ENCODE data around the gene MAD2L2. TPM values are rescaled to one million over a fixed set of nuclear protein-coding genes. Genes with fewer than 3 reads are reported as not detected.

Gene MAD2L2
- polyA plus RNA-seq, 12 donors, result 15.8 to 39.8 (median 25.1) TPM; not detected in 1

DNA sequence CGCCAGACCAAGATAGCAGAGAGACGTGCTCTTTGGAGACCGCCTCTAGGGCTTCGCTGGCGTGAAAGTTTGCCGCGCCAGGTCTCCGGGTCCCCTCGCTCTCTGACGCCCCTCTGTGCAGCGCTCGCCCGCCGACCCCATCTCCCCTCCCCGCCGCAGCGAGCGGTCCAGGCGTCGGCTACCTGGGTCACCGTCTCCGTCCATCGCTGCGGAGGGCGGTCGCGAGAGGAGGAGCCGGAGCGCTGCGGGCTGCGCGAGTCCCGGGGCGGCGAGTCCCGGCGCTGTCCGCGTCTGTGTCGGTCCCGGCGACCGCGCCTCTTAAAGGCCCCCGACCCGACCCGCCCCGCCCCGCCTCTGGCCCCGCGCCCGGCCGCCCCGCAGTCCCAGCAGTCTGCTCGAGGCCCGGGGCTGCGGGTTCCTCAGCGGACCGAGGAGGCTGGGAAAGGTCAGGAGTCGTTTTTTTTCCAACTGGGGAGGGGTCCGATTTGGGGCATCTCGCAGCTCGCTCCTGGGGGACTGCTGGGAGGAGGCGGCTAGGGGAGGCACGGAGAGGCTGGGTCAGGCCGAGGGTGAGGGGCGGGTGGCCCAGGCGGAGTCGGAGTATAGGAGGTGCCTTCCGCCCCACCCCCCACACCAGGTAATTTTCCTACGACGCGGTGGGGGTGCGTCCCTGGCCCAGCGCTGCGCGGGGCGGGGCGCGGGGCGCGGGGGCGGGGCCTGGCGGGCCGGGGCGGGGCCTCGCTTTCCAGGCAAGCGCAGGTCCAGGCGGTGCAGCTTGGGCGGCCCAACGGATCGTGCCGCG lies 26.6 kb downstream of the MAD2L2 start, which contains the start of the genes FBXO2 and FBXO44:
Gene FBXO2 (minus strand): TSS at position 293 of the 802 bp plus-strand sequence. CDS start 89 bp downstream, at position 204.
Gene FBXO44 (plus strand): TSS at position 741 of the 802 bp plus-strand sequence. CDS start 959 bp downstream, outside the sequence.
- DNase-seq, result no peak

DNA sequence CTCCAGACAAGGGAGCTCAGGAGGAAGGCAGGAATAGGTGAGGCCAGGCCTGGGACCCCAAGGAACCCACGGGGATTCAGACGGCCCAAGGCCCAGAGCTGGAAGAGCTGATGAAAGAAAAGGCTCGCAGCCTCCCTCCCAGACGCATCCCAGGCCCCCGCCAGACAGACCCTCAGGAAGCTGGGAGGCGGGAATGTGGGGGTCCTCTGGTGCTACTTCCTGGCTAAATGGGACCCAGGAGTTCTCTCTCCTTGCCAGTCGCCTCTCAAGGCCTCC lies 27.1 kb downstream of the MAD2L2 start:
- no peak for DNase-seq

DNA sequence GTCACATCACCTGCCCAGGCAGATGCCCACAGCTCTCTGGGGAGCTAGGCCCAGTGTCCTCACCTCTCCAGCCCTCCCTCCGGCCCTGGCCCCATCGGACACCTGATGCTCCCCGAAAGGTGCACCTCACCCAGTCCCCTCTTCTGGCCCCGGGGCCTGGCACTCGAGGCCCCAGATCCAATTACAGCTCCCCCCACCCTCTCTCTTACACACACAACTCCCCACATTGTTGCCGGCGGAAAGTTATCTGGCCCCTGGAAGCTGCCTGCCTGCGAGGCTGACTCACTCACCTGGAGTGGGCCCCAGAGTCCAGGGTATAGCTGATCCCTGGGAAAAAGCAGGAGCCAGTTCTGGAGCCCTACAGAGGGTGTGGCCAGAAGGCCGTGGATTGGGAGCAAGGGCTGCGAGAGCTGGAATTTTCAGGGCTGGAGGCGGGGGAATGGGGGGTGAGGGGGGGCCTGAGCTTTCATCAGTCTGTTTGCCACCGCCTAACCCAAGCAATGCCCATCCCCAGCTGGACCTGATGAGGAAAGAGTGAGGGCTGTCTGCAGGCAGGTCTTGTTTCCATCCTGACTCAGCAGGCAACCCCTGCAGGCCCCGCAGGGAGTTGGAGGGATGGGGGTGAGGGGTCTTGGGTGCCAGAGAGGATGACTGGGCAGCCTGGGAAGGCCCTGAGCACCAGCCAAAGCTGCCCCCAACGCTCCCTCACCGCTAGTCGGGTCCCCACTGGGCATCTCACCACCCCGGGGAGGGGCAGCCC lies 27.7 kb downstream of the MAD2L2 start:
- no peak for DNase-seq

DNA sequence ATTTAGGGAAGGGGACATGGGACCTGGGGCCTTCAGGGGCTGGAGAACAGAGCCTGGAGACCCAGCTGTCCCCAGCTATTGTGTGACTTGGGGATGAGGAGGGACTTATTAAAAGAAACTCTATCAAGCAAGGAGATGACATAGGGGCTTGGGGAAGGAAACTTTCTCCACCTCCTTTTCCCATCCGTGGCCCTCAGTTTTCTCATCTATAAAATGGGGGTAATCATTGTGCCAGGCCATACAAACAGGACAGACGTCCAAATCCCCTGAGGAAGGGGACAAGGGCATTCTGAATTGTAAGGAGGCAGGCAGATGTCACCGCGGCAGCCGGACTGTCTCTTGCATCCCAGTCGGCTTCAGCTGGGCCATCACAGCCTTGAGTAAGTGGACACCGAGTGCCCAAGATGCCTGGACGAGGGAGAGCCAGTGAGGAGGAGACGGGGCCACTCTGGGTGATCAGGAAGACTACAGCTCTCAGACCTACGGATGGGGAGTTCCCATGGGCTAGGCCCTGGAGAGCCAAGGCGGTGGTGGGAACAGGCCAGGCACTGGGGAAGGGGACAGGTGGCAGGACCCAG lies 28.7 kb downstream of the MAD2L2 start:
- no peak for DNase-seq

DNA sequence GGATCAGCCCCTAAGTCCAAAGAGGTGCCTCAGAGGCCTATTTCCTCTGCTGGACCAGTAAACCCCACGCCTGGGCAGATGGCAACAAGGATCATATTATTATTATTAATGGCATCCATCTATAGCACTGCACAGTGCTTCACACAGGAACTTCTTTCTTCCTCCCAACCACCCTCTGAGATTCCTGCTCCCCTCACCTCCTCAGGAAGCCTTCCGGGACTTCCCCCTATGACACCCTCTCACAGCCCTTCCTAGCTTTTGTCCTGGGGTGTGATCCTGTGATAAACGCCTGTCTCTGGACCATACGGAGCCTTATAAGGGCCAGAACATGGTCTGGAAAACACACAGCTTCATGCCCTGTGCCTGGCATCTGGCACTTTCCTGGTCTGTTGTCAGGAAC lies 29.9 kb downstream of the MAD2L2 start:
- DNase-seq, result no peak

DNA sequence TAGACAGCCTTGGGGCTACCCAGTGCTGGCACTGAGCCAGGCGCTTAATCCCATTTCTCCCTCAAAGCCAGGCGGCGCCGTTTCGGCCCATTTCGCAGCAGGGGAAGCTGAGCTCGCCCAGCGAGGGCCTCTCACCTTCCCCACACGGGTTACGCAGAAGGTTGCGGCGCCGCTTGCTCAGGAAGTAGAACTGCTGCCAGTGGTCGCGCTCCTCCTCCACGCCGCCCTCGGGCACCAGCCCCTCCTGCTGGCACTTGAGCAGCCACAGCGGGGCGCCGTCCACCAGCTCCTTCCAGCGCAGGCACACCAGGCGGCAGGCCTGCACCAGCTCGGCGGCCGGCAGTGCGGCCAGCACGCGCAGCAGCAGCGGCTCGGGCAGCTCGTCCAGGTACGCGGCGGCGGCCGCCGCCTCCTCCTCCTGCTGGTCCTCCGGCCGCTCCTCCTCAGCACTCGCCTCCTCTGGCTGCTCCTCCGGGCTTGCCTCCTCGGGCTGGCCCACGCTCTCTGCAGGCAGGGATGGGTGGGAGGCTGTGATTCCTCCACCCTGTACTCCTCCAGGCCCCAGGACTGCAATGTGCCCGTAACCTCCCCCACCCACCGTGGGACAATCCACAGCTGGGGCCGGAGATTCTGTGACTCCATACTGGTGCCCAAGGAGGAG lies 30.5 kb downstream of the MAD2L2 start:
- no peak for DNase-seq

DNA sequence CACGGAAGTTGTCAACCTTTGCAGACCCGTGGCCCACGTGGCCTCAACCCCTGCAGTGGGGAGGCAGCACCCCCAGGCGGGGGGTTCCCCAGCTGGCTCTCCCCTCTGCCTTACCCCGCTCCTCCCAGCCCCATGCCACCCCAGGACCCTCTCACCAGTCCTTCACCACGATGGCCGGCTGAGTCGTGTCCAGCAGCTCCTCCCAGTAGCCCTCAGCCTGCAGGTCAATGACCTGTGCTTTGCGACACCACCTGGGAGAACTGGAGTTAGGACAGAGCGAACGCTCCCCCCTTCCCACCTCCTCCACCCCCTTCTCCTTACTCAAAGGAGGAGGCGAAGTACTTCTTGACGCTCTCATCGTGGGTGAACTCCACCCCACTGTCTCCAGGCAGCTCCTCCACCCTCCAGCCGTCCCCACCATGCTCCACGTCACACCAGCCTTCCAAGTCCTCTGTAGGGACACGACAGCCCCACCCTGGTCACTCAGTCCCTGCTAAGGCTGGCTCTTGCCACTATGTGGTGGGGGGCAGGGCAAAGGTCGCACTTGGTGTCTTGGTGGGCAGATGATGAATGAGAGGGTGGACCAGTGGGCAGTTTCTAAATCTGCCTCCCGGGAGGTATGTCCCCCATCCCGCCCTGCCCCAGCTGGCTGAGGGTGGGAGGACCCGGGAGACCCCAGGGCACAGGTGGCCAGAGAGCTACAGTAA lies 31.2 kb downstream of the MAD2L2 start:
- no peak for DNase-seq

DNA sequence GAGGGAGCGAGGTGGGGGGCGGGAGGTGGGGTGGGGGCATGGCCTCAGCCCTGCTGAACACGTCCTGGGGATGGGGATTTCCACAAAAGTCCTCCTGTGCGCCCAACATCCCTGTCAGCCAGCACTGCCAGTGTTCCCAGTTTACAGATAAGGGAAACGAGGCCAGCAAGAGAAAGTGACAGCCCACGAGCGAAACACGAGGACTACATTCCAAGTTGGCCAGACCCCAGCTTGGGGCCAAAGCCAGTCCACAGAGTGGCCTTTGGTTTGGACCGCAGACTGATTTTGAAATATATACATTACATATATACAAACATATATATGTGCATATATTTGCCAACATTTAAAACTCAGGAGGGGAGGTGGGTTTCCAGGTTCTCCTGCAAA lies 31.7 kb downstream of the MAD2L2 start:
- DNase-seq, result no peak

DNA sequence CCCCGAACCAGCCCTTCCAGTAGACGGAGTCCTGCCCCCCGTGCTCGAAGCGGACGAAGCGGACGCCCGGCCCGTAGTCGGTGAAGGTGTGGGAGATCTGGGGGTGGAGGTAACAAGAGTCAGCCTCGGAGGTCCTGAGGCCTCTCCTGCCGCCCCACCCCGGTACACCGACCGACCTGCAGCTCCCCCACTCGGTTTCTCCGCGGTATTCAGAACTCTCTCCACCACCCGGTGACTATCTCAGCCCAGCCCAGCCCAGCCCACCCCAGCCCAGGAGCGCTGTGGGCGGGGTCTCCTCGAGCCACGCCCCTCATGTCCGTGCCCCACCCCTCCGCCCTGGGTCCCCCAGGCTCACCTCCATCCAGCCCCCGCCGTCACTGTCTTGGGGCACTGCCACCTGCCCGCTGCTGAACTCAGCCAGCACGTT lies 32.2 kb downstream of the MAD2L2 start:
- no peak for DNase-seq

DNA sequence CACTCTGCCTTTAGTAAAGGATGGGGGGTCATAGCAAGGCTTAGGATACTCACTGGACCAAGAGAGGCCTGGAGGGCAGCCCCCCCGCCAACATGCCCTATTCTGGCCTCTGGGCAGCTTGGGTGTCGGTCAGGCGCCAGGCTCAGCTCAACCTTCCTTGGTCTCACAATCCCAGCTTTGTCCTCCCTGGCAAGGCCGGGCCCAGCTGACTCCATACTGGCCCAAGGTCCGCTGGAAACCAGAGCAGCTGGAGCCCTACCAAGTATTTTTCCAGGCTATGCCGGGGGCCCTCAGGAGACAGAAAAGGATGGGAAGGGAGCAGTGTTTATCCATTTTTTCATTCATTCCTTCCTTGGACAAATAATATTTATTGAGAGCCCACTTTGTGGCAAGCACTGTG lies 32.9 kb downstream of the MAD2L2 start:
- no peak for DNase-seq

DNA sequence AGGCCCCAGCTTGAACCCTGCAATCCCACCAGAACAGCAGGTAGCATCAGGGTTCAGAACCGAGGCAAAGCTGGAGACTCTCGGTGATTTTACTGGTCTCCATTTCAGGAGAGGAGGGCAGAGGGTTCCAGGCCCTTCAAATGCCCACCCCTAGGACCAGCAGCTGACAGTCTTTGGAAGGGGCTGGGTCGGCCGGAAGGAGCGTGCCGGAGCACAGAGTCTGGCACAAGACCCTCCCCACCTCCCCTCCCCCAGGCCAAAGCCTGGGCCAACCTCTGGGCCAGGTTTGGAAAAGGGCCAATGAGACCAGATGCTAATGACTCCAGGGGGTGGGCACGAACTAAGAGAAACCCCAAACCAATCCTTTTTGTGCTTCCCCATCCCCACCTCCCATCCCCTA lies 33.6 kb downstream of the MAD2L2 start:
- no peak for DNase-seq

DNA sequence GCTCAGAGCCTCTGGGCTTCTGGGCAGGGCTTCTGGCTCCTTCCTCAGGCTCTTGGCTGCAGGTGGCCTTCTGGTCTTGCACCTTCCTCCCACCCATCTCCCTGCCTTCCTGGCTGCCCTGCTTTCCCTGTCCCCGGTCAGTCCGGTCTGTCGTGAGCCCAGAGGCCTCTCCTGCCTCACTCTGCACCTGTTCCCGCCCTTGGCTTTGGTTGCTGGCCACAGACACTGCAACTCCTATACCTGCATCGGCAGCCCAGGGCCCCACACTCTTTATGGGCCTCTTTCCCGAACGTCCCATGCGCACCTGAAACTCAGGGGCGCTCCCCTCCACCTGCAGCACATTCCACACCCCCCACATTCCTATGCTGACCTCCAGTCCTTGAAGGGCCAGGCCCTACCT lies 34.6 kb downstream of the MAD2L2 start:
- DNase-seq, result no peak

DNA sequence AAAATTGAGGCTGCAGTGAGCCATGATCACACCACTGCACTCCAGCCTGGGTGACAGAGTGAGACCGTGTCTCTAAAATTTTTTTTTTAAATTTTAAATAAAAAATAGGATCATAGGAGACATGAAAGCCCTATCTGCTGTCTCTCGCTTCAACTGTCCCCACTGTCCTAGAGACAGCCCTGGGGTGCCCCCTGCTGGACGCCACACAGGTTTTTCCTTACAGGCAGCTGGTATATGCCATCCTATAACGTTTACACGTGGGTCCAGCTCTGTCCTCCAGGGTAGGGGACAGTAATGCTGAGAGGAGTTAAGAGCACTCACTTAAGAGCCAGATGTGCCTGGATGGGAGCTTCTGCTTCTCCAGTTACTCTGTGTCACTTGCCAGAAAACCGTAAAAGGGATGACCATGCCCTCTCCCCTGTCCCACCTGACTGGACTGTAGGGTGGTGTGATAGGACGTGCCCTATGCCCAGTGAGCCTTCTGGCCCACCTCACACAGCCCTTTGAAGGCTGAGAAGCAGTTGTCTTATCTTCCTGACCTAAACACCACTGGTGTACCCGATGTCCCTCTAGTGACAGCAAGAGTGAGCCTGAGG lies 35.2 kb downstream of the MAD2L2 start:
- peak; percentile 67 for DNase-seq

DNA sequence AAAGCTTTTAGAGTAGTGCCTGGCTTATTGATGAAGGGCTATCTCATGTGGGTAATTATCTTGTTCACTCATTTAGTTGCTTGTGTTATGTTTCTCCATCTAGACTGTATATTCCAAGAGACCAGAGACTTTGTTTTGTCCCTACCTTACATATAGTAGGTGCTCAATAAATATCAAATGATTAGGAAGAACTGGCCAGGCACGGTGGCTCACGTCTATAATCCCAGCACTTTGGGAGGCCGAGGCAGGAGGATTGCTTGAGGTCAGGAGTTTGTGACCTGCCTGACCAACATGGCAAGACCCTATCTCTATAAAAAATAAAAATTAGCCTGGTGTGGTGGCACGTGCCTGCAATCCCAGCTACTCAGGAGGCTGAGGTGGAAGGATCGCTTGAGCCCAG lies 35.7 kb downstream of the MAD2L2 start:
- no peak for DNase-seq

DNA sequence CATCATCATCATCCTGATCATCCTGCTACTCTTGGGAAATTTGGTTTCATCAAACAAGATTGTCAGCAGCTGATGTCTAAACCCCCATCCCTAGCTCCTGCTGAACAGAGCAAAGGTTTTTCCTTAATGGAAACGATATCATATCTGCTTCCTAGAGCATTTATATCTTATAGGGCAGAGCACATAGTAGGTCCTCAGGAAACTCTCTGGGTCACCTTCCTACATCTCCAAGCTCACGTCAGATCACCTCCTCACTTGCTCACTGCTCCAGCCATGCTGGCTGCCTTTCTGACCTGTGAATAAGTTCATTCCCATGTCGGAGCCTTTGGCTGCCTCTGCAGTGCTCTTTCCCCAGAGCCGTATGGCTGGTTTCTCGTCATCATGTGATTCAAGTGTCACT lies 37.2 kb downstream of the MAD2L2 start:
- no peak for DNase-seq

DNA sequence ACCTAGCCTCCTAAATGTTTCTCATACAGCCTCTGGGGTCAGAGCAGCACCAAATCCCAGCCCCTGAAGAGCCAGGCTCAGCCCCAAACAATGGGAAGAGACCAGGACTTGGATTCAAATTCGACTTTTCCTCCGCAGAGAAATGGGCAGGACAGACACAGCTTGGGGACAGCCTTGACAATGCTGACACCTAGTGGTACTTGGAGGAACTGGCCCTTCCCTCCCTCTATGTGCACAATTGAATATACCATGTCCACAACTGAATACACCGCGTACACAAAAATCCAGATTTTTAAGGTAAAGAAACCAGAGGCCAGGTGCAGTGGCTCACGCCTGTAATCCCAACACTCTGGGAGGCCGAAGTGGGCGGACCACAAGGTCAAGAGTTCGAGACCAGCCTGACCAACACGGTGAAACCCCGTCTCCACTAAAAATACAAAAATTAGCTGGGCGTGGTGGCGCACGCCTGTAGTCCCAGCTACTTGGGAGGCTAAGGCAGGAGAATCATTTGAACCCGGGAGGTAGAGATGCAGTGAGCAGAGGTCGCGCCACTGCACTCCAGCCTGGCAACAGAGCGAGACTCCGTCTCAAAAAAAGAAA lies 38.4 kb downstream of the MAD2L2 start:
- peak; percentile 64 for DNase-seq

DNA sequence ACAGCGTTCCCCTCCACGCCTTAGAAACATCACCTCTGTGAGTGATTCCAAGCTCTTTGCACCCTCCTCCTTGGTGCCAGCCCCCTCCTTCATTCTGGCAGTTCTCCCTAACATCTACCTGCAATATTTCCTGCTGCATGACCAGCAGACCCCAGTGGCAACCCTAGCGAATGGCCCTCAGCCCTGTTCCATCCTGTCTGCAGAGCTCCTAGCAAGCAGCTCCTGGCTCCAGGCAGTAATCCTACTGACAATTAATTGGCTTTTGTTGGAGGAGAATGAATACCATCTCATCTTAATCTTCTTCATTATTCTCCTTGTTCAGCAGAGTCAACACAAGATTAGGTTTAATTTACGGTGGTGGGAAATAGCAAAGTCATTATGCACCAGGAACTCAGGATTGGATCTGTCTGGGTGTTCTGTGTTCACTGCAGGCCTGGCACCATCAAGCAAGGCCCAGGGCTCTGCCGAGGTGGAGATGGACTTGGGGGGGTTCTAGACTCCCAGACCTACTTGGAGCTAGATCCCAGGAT lies 39.1 kb downstream of the MAD2L2 start:
- DNase-seq, result no peak

DNA sequence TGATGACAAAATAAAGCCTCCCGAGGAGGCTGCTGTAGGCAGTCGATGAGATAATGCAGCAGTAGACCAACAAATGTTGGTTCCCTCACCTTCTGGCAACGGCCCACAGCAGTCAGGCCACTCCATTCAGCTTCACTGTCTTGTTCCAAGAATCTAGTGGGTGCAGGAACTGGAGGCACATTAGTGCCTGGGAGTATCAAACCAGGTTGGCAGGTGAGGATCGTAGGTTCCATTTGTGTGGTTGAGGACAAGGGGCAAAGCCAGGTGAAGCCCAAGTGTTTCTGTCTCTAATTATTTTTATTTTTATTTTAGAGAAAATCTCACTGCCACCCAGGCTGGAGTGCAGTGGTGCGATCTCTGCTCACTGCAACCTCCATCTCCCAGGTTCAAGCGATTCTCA lies 40.0 kb downstream of the MAD2L2 start:
- DNase-seq, result no peak

DNA sequence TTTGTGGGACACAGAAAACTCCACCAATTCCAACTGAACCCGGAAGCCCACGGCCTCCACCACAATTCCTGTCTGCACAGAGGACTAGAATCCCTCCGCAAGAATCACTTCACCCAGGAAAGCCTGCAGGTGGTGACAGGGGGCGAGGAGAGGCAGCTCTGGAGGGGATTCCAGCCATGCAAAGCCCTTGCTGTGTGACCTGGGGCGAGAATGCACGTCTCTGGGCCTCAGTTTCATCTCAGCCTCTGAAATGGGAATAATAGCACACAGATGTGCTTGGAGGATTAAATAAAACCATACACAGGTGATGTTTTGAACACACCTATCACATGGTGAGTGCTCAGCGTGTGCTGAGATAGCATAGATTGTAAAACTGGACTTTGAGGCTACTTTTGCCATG lies 40.8 kb downstream of the MAD2L2 start:
- no peak for DNase-seq

DNA sequence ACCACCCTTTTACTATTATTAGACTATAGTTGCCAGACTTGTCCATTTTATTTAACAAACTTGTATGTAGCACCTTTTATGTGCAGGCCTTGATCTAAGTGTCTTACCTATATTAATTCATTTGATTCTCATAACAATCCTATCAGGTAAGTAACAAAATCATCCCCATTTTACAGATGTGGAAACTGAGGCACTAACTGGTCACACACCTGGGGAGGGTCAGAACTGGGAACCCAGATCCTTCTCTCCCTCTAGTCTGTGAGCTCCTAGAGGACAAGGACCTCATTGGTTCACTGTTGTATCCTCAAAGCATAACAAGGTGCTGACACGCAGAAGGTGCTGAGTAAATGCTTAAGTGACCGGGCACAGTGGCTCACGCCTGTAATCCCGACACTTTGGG lies 41.6 kb downstream of the MAD2L2 start:
- no peak for DNase-seq

DNA sequence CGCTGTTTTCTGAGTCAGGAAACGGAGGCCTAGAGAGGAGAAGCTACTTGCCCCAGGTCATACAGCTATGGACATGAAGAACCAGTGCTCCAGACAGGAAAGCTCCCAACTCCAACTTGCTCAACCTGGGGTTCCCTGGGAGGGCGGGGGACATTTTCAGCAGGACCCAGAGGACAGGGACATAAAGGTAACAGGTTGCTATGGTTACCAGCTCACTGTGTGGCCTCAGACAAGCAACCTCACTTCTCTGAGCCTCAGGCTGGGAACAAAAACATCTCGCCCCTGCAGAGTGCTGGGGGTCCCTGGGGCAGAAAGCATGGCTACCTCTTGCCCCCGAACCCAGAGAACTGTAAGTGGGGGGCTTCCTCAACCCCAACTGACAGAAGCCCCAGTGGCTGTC lies 42.8 kb downstream of the MAD2L2 start:
- no peak for DNase-seq
